Activated naive CD4-positive, alpha-beta T cell treated with Interleukin-2 at 50 U/mL for 16 hours (primary cell): ENCODE measurements around the gene ADGRD1.
"Not testable (repeated sequence)": the region's sequence is repeated elsewhere in the genome, so short reads cannot be mapped to it uniquely, and the experiment has no call there.

ENCODE experiments used
- DNase-seq: peaks from one replicate; pipeline ENCODE4 v3.0.0-alpha.2; 2020

Gene ADGRD1

GRCh38 chr12:131126662-131127173 lies 173.0 kb downstream of the ADGRD1 start:
- DNase-seq = no peak

DNA sequence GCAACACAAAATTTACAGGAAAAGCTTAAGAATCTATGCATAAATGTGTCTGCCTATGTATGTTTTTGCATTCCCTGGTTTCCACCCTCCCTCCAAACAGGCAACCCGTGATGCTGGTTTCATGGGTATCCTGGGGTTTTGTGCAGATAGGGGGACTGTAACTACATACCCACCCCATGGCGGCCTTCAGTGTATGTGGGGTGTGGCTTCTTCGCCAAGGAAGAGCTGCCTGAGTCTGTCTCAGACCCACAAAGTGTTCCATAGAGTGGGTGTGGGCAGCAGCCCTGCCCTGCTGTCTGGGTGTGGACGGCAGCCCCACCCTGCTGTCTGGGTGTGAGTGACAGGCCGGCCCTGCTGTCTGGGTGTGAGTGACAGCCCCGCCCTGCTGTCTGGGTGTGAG lies 174.8 kb downstream of the ADGRD1 start:
- DNase-seq = no peak

- DNase-seq = not testable (repeated sequence)
Measured at GRCh38 chr12:131128966-131129619, 175.4 kb downstream of the ADGRD1 start.

- DNase-seq = no peak
Measured at GRCh38 chr12:131129839-131130238, 176.1 kb downstream of the ADGRD1 start.

- DNase-seq = no peak
Measured at GRCh38 chr12:131130311-131130911, 176.7 kb downstream of the ADGRD1 start.

DNA sequence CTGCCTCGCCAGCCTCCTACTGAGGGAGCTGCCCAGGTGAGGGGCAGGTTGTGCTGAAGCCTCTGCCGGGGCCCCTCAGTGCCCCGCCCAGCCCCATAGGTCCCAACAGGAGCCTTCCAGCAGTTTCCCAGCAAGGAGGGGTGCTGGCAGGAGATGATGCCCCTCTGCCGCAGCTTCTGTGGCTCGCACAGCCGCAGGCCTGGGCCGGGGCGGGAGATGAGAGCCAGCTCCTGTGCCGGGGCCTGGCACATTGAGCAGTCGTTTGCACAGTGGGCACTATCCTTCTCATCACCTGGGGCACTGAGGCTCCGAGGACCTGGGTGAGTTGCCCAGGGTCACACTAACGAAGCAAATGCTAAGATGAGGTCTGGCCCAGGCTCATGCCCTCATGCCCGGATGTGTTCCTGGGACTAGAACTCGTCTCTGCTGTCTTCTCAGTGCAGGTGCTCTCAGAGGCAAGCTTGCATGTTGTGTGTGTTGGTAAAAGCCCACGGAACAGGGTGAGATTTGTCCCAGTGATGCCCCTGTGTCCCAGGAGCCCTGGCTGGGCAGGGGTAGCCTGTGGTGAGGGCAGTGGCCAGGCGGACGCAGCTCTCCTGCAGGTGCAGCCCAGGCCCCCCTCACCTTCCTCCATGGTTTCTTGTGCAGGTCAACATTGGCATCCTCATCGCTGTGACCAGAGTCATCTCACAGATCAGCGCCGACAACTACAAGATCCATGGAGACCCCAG lies 177.5 kb downstream of the ADGRD1 start:
- DNase-seq = no peak

DNA sequence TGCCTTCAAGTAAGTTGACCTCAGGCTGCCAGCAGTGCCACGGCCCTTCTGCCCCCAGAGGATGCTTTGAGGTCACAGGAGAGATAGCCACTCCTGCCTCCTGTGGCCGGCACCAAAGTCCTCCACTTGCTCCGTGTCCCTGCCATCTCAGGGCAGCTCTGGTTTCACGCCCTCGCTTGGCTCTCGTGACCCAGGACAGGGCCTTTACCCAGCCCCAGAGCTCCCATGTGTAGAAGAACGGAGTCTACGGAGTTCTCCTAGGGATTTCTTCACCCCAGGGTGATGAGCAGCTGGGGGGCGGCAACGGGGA lies 178.1 kb downstream of the ADGRD1 start:
- no peak for DNase-seq

- peak; percentile 77 for DNase-seq
Measured at GRCh38 chr12:131132118-131132892, 178.6 kb downstream of the ADGRD1 start.

DNA sequence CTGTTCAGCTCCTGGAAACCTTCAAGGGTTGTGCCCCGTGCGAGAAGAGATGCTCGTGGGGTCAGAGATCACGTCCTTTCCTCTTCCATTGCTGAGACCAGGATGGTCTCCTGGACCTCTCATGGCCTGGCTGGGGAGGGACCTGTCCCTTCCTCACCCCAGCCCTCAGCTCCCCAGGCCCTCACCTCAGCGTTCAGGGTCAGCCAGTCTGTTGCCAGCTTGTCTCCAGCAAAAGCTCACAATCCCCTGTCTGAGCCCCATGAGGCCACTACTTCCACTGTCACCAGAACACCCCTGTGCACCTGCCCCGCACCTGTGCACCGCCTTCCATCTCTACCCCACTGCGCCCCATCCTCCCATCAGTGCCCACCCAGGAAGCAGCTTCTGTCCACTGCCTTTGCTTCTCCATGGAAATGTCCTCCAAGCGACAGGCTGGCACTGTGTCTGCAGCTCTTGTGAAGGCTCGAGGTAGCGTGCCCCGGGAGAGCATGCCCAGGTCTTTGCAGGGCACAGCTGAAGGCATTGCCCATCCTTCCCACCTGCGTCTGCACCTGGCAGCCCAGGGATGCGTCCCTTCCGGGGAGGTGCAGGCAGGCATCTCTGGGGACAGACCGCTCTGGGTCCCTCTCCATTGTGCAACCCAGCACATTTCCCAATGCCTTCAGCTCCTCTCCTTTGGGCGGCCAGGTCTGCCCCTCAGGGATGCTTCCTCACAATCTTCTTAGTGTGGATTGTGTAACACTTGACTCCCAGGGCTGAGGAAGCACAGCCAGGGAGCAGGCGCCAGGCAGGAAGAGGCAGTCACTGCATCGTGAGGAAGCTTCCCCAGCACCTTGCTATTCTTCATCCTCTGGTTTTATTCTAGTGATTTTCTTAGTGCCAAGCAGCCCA lies 179.6 kb downstream of the ADGRD1 start:
- no peak for DNase-seq

- DNase-seq = no peak
Measured at GRCh38 chr12:131133994-131134393, 180.3 kb downstream of the ADGRD1 start.

DNA sequence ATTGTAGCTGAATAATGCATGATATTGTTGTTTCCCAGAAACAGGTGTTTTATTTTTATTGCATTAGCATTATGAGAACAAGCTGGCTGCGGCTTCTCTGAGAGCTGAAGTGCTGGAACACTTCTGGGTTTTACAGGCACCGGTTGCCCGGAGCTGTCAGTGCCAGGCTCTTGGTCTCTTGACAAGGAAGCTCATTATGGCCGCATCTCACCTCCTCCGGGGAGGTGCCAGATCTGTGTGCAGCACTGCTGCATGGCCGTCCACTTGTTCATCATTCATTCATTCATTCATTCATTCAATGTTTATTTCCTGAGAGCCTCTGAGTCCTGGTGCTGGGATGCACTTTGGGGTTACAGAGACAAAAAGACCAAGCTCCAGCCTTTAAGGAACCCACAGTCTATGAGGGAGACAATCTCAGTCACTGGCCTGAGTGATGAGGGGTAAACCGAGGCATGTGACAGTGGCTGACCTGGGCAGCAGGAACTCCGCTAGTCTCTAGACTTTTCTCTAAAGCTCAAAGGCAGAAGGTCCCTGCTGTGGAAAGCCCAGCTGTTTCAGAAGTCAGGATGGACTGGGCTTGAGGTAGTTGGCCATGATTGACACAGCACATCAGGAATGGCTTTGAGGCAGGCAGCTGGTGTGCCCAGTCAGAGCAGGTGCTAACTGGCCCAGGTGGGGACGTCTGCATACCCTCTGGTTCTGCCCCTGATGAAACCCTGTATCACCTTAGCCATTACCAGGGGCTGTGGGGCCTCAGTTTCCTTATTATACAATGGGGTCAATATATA lies 181.0 kb downstream of the ADGRD1 start:
- DNase-seq = no peak

- no peak for DNase-seq
Measured at GRCh38 chr12:131135311-131135785, 181.6 kb downstream of the ADGRD1 start.

DNA sequence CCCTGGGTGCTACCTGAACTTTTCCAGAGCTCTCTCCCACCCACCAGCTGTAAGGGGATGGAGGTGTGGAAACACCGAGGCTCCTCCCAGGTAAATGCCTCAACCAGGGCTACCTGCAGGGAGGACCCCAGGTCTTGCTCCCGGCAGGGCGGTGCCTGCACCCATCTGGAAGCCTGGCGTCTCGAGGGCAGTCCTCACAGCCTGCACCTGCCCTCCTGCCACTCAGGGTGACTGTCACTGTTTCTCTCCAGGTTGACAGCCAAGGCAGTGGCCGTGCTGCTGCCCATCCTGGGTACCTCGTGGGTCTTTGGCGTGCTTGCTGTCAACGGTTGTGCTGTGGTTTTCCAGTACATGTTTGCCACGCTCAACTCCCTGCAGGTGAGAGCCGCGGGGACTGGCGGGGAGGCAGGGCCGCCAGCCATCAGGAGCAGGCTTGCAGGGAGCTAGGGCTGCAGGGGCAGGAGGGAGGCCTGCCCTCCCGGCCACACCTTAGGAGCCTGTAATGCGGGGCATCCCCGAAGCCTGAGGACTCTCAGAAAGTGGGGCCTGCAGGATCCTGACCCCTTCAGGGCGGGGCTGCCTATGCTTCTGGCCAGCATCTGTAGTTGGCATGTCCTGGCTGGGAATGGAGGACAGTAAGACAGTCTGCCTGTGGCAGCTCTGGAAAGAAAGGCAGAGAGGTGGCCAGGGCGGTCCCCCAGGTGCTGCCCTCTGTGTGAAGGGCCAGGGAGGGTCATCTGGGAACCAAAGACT lies 182.3 kb downstream of the ADGRD1 start:
- DNase-seq = no peak

- DNase-seq = no peak
Measured at GRCh38 chr12:131136539-131136872, 182.8 kb downstream of the ADGRD1 start.

GRCh38 chr12:131137009-131137835 lies 183.5 kb downstream of the ADGRD1 start:
- DNase-seq = no peak

GRCh38 chr12:131137836-131138637 lies 184.3 kb downstream of the ADGRD1 start:
- DNase-seq = no peak

GRCh38 chr12:131138638-131139362 lies 185.1 kb downstream of the ADGRD1 start:
- DNase-seq = no peak
